Calu3 (cell line): ENCODE measurements around the gene IGFBP6. TPM values are rescaled to one million over a fixed set of nuclear protein-coding genes. Genes with fewer than 3 reads are reported as not detected.

Experiments used
- BruUV-seq: library from RNA; stranded (reverse); fragments of 400-500 nt; replicated peaks from 2 replicates; lab custom pipeline; 2021; lab: Mats Ljungman, UMichigan
- CTCF ChIA-PET: fragments of 300-600 bp; sonication (Branson Sonifier 250); formaldehyde crosslinking; loops from one replicate; lab custom pipeline; 2022; ENCODE audit warnings: antibody characterized with exemption; lab: Charles Lee
- DNase-seq: peaks from one replicate; pipeline ENCODE4 v3.0.0; 2022
- H3K27ac Mint-ChIP-seq: one replicate; pipeline ENCODE4 v1.8.0; 2022; ENCODE audit warnings: mixed read lengths; ENCODE audit not compliant: unreplicated experiment
- H3K27me3 Mint-ChIP-seq: one replicate; pipeline ENCODE4 v1.8.0; 2022; ENCODE audit warnings: mixed read lengths; ENCODE audit not compliant: unreplicated experiment
- H3K36me3 Mint-ChIP-seq: one replicate; pipeline ENCODE4 v1.8.0; 2022; ENCODE audit warnings: mild to moderate bottlenecking, moderate library complexity, mixed read lengths; ENCODE audit not compliant: insufficient read depth, unreplicated experiment
- H3K4me1 Mint-ChIP-seq: one replicate; pipeline ENCODE4 v1.8.0; 2022; ENCODE audit warnings: mild to moderate bottlenecking, low read depth, mixed read lengths; ENCODE audit not compliant: unreplicated experiment
- H3K4me3 Mint-ChIP-seq: one replicate; pipeline ENCODE4 v1.8.0; 2022; ENCODE audit warnings: mild to moderate bottlenecking, low read depth, moderate library complexity, mixed read lengths; ENCODE audit not compliant: unreplicated experiment
- H3K9me3 Mint-ChIP-seq: one replicate; pipeline ENCODE4 v1.8.0; 2022; ENCODE audit warnings: low read depth, mixed read lengths; ENCODE audit not compliant: unreplicated experiment
- intact Hi-C: fragments of 100-400 bp; cut with micrococcal nuclease; formaldehyde crosslinking; loops from one replicate; pipeline ENCODE4 v1.10.0; 2022; ENCODE audit not compliant: unreplicated experiment
- total RNA-seq: library from RNA; stranded (reverse); gene quantifications from 2 replicates; pipeline ENCODE4 v1.2.3, GENCODE V29; 2022
- TF ChIP-seq, protein P1 (sequence below): fragments of 200-600 bp; IDR thresholded peaks from one replicate; pipeline ENCODE4 v1.8.0; 2022; ENCODE audit warnings: antibody characterized with exemption; ENCODE audit not compliant: unreplicated experiment

The IGFBP6 gene
- total RNA-seq, 1 experiment from 2014 or later, result 25.4 TPM

- TF ChIP-seq, protein P1, sequence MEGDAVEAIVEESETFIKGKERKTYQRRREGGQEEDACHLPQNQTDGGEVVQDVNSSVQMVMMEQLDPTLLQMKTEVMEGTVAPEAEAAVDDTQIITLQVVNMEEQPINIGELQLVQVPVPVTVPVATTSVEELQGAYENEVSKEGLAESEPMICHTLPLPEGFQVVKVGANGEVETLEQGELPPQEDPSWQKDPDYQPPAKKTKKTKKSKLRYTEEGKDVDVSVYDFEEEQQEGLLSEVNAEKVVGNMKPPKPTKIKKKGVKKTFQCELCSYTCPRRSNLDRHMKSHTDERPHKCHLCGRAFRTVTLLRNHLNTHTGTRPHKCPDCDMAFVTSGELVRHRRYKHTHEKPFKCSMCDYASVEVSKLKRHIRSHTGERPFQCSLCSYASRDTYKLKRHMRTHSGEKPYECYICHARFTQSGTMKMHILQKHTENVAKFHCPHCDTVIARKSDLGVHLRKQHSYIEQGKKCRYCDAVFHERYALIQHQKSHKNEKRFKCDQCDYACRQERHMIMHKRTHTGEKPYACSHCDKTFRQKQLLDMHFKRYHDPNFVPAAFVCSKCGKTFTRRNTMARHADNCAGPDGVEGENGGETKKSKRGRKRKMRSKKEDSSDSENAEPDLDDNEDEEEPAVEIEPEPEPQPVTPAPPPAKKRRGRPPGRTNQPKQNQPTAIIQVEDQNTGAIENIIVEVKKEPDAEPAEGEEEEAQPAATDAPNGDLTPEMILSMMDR, result no peak
- DNase-seq, result no peak
- Mint-ChIP-seq H3K4me3 (no peak overlapping the region), H3K9me3 (no peaks in the 10 kb centered on the region), H3K27ac (no peak overlapping the region), H3K4me1 (peaks cover 24% of the 10 kb centered on the region), H3K36me3 (peaks cover 23% of the 10 kb centered on the region), H3K27me3 (no peaks in the 10 kb centered on the region)
- CTCF ChIA-PET, result interaction anchor here (1.6 kb wide), 1 partner anchor 9 kb away, joined by 3 read pairs; no protein-coding TSS in a partner anchor
- intact Hi-C loops, result no loop called here
- no TSS peak for BruUV-seq
Measured at GRCh38 chr12:53063708-53064612, 33.5 kb upstream of the IGFBP6 start.

DNA sequence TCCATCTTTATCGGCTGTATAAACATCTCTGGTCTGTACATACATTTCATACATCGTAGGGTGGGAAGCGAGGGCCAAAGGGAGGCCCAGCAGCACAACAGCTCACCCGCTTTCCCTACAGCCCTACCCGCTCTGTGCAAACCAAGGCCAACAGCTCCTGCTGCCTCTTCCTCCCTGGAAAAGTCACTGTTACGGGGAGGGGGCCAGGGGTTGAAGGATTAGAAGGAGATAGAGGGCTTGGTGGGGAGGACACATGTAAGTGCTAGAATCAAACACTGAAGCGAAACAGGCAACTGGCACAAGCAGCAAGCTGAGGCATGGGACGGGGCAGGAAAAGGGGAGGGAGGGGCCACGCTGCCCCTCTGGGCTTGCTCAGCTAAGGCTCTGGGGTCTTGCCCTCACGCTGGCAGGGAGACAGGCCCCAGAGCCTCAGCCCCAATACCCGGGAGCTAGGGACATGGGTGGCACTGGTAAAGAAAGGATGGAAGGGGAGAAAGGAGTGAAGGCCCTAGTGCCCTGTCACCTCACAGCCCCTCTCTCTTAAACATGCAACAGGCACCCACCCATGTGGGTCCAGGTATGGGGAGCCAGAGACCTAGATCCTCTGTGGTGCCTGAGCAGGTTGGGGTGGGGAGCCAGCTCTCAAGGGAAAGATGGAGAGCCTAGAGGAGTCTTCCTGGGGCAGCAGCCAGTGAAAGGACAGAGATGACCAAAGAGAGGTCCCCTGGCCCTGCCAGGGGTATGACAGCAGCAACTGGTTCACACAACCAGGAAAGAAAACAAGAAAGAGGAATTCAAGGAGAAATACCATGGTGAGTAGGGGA, 32.6 kb upstream of the IGFBP6 start:
- TF ChIP-seq, protein P1, result no peak
- intact Hi-C loops, result loop anchor here (5.0 kb wide), 1 partner anchor 127 kb away; no protein-coding TSS in a partner anchor
- Mint-ChIP-seq H3K36me3 (peaks cover 23% of the 10 kb centered on the region), H3K27me3 (no peaks in the 10 kb centered on the region), H3K4me1 (peaks cover 24% of the 10 kb centered on the region), H3K9me3 (no peaks in the 10 kb centered on the region), H3K27ac (no peak overlapping the region), H3K4me3 (no peak overlapping the region)
- no TSS peak for BruUV-seq
- no peak for DNase-seq
- CTCF ChIA-PET, result interaction anchor here (1.3 to 2.1 kb wide), 5 partner anchors 10 to 133 kb away, joined by 3 to 39 read pairs (median 9); partner anchors contain the start of genes IGFBP6, SOAT2 and SPRYD3

DNA sequence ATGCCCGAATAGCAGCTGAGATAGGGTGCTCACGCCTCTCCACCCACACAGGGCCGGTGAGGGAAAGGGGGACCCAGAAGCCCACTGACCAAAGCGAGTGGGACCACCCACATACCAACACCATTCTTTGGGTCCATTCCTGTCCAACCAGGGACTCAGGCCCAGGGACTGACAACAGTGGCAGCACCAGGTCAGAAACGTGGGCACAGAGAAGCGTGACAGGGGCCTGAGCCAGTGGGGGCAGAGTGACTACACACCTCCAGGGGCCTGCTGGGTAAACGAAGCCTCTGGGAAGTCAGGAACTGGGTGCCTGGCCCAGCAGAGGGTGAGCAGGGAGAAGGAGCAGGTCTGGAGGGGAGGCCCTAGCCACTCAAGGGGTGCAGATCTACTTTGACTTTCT, 32.0 kb upstream of the IGFBP6 start:
- TF ChIP-seq, protein P1, result no peak
- Mint-ChIP-seq H3K27me3 (no peaks in the 10 kb centered on the region), H3K4me1 (peaks cover 24% of the 10 kb centered on the region), H3K27ac (no peak overlapping the region), H3K36me3 (peaks cover 23% of the 10 kb centered on the region), H3K4me3 (no peak overlapping the region), H3K9me3 (no peaks in the 10 kb centered on the region)
- intact Hi-C loops, result loop anchor here (5.0 kb wide), 1 partner anchor 127 kb away; no protein-coding TSS in a partner anchor
- DNase-seq, result no peak
- CTCF ChIA-PET, result interaction anchor here (0.6 to 2.1 kb wide), 10 partner anchors 11 to 230 kb away, joined by 3 to 39 read pairs (median 8); partner anchors contain the start of genes CSAD, IGFBP6, PFDN5 and SOAT2
- BruUV-seq, result no TSS peak
